Ishikawa (cell line): Measurements from ENCODE around the gene FAM120B.

Experiments
- CEBPB ChIP-seq: IDR thresholded peaks from 2 replicates; pipeline ENCODE4 v1.6.1; 2012
- CREB1 ChIP-seq: IDR thresholded peaks from 2 replicates; pipeline ENCODE4 v1.6.1; 2012; ENCODE audit warnings: low read depth
- EGR1 ChIP-seq: IDR thresholded peaks from 2 replicates; pipeline ENCODE4 v1.6.1; 2012
- EP300 ChIP-seq: IDR thresholded peaks from 2 replicates; pipeline ENCODE4 v1.6.1; 2012; ENCODE audit warnings: borderline replicate concordance
- FOXM1 ChIP-seq: IDR thresholded peaks from 2 replicates; pipeline ENCODE4 v1.6.1; 2012; ENCODE audit warnings: low read depth, borderline replicate concordance
- MAX ChIP-seq: IDR thresholded peaks from 2 replicates; pipeline ENCODE4 v1.6.1; 2012
- NFIC ChIP-seq: IDR thresholded peaks from 2 replicates; pipeline ENCODE4 v1.6.1; 2012
- RAD21 ChIP-seq: IDR thresholded peaks from 2 replicates; pipeline ENCODE4 v1.6.1; 2012; ENCODE audit warnings: low read depth
- TAF1 ChIP-seq: IDR thresholded peaks from 2 replicates; pipeline ENCODE4 v1.6.1; 2012; ENCODE audit warnings: low read depth, mild to moderate bottlenecking
- TCF12 ChIP-seq: IDR thresholded peaks from 2 replicates; pipeline ENCODE4 v1.6.1; 2012; ENCODE audit warnings: low read depth
- TEAD4 ChIP-seq: IDR thresholded peaks from 2 replicates; pipeline ENCODE4 v1.6.1; 2012
- USF1 ChIP-seq: IDR thresholded peaks from 2 replicates; pipeline ENCODE4 v1.6.1; 2012
- YY1 ChIP-seq: IDR thresholded peaks from 2 replicates; pipeline ENCODE4 v1.6.1; 2012; ENCODE audit warnings: low read depth
- ZBTB7A ChIP-seq: IDR thresholded peaks from 2 replicates; pipeline ENCODE4 v1.6.1; 2012; ENCODE audit warnings: low read depth
- TF ChIP-seq, protein P1 (sequence below): IDR thresholded peaks from 2 replicates; pipeline ENCODE4 v1.6.1; 2012; ENCODE audit warnings: low read depth, mild to moderate bottlenecking

The FAM120B gene

GRCh38 chr6:170378502-170378901 lies 71.9 kb downstream of the FAM120B start:
- TF ChIP-seq EP300 (no peak), TEAD4 (no peak), CREB1 (no peak), NFIC (no peak), TCF12 (no peak), MAX (no peak), ZBTB7A (no peak), RAD21 (no peak), YY1 (no peak), USF1 (no peak), TAF1 (no peak), CEBPB (no peak)
- TF ChIP-seq, protein P1, sequence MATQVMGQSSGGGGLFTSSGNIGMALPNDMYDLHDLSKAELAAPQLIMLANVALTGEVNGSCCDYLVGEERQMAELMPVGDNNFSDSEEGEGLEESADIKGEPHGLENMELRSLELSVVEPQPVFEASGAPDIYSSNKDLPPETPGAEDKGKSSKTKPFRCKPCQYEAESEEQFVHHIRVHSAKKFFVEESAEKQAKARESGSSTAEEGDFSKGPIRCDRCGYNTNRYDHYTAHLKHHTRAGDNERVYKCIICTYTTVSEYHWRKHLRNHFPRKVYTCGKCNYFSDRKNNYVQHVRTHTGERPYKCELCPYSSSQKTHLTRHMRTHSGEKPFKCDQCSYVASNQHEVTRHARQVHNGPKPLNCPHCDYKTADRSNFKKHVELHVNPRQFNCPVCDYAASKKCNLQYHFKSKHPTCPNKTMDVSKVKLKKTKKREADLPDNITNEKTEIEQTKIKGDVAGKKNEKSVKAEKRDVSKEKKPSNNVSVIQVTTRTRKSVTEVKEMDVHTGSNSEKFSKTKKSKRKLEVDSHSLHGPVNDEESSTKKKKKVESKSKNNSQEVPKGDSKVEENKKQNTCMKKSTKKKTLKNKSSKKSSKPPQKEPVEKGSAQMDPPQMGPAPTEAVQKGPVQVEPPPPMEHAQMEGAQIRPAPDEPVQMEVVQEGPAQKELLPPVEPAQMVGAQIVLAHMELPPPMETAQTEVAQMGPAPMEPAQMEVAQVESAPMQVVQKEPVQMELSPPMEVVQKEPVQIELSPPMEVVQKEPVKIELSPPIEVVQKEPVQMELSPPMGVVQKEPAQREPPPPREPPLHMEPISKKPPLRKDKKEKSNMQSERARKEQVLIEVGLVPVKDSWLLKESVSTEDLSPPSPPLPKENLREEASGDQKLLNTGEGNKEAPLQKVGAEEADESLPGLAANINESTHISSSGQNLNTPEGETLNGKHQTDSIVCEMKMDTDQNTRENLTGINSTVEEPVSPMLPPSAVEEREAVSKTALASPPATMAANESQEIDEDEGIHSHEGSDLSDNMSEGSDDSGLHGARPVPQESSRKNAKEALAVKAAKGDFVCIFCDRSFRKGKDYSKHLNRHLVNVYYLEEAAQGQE = no peak

DNA sequence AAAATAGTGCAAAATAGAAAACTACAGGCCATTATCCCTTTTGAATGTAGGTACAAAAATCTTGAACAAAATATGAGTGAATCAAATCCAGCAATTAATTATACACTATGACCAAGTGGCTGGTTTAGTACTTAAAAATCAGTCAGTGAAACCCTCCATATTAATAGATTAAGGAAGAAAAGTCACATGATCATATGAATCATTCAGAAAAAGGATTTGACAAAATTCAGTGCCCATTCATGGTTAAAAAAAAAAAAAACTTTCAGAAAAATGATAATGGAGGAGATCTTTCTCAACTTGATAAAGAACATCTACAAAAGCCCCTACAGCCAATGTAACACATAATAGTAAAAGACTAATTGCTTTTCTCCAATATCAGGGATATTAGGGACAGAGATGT lies 75.0 kb downstream of the FAM120B start:
- no peak for TF ChIP-seq USF1
- no peak for TF ChIP-seq RAD21
- no peak for TF ChIP-seq TEAD4
- TF ChIP-seq NFIC = no peak

- TF ChIP-seq TAF1 (no peak), ZBTB7A (no peak), CREB1 (no peak), YY1 (no peak), TCF12 (no peak), EP300 (no peak), USF1 (no peak), CEBPB (no peak), RAD21 (no peak), NFIC (no peak), TEAD4 (no peak), FOXM1 (no peak), EGR1 (no peak), MAX (no peak)
- TF ChIP-seq, protein P1 = no peak
Measured at GRCh38 chr6:170383466-170384035, 77.0 kb downstream of the FAM120B start.

- no peak for TF ChIP-seq RAD21
- no peak for TF ChIP-seq CREB1
- no peak for TF ChIP-seq CEBPB
Measured at GRCh38 chr6:170385506-170385905, 78.9 kb downstream of the FAM120B start.

GRCh38 chr6:170388113-170388512 lies 81.6 kb downstream of the FAM120B start:
- TF ChIP-seq TEAD4 (no peak), TCF12 (no peak), EGR1 (no peak), FOXM1 (no peak), YY1 (no peak), TAF1 (no peak), EP300 (no peak), NFIC (no peak), CREB1 (no peak), RAD21 (no peak), CEBPB (no peak), MAX (no peak), ZBTB7A (no peak)
- TF ChIP-seq, protein P1 = no peak
